ENCODE results near the gene DNAJC11.

Gene DNAJC11

DNA sequence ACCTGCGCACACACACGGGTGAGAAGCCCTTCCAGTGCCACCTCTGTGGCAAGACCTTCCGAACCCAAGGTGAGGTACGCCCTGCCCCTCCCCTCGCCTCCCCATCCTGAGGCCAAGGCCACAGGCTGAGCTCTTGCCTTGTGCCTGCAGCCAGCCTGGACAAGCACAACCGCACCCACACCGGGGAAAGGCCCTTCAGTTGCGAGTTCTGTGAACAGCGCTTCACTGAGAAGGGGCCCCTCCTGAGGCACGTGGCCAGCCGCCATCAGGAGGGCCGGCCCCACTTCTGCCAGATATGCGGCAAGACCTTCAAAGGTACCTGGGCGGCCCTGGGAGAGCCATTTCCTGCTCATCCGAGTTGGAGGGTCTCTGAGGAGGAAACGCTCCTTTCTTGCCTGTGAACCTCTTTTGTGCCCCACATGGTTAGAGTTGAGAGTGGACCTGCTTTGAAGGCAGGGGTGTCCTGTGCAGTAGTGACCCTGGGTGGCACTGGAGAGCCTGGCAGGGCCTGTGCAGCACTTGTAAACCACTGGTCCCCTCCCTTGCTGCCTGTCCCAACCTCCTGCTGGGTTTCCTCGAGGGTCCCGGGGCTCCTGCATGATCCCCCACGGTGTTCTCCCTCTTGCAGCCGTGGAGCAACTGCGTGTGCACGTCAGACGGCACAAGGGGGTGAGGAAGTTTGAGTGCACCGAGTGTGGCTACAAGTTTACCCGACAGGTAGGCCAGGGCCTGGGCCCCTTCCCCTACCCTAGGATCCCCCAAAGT lies 113.3 kb downstream of the DNAJC11 start:
- no peak for TF ChIP-seq ZFX (IDR thresholded peaks at IDR 0.05; ENCODE audit: borderline replicate concordance)
- TF ChIP-seq, protein P1, sequence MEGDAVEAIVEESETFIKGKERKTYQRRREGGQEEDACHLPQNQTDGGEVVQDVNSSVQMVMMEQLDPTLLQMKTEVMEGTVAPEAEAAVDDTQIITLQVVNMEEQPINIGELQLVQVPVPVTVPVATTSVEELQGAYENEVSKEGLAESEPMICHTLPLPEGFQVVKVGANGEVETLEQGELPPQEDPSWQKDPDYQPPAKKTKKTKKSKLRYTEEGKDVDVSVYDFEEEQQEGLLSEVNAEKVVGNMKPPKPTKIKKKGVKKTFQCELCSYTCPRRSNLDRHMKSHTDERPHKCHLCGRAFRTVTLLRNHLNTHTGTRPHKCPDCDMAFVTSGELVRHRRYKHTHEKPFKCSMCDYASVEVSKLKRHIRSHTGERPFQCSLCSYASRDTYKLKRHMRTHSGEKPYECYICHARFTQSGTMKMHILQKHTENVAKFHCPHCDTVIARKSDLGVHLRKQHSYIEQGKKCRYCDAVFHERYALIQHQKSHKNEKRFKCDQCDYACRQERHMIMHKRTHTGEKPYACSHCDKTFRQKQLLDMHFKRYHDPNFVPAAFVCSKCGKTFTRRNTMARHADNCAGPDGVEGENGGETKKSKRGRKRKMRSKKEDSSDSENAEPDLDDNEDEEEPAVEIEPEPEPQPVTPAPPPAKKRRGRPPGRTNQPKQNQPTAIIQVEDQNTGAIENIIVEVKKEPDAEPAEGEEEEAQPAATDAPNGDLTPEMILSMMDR (IDR thresholded peaks at IDR 0.05) = no peak
- H3K27ac ChIP-seq = no peak overlapping the region

DNA sequence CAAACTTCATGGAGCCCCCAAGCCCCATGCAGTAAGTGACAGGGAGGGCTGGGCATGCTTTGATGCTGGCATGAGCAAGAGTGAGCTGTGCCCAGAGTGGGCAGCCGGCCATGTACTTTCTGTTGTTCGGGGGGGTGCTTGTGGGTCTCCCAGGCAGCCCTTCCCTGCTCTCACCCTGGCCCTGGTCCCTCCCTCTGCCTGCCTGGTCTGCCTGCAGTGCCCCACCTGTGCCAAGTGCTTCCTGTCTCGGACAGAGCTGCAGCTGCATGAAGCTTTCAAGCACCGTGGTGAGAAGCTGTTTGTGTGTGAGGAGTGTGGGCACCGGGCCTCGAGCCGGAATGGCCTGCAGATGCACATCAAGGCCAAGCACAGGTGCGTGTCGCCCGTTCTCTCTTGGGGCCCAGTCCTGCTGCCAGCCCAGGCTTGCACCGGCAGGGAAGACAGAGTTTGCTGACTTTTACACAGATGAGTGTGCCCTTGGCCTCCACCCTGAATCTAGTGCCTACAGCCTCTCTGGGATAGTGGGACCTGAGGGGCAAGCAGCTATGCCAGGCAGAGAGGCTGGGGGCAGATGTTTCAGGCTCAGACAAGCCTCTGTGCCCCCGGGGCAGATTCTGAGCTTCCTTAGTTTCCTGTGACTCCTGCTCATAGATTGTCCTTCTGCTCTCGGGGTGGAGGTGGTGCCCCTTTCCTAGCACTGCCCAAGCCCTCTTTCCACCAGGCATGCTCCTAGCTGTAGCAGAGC lies 114.2 kb downstream of the DNAJC11 start:
- no peak overlapping the region for H3K27ac ChIP-seq
- TF ChIP-seq, protein P1 (IDR thresholded peaks at IDR 0.05) = no peak
- TF ChIP-seq ZFX (IDR thresholded peaks at IDR 0.05; ENCODE audit: borderline replicate concordance) = no peak

DNA sequence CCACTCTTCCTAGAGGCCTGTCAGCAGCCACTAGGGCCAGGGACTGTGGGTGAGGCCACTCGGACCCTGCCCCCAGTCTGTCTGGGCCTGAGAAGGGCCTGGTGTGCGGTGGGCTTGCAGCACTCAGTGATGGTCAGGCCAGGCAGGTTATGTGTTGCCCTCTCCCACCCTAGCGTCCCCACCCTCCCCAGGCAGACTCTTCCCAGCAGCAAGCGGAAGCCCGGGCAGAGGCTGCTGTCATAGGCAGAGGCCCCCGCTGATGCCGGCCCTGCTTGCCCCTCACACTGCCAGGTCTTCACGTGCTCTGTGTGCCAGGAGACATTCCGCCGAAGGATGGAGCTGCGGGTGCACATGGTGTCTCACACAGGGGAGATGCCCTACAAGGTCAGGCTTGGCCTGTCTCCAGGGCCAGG lies 115.2 kb downstream of the DNAJC11 start:
- TF ChIP-seq ZFX (IDR thresholded peaks at IDR 0.05; ENCODE audit: borderline replicate concordance) = no peak
- TF ChIP-seq, protein P1 (IDR thresholded peaks at IDR 0.05) = no peak
- no peak overlapping the region for H3K27ac ChIP-seq

DNA sequence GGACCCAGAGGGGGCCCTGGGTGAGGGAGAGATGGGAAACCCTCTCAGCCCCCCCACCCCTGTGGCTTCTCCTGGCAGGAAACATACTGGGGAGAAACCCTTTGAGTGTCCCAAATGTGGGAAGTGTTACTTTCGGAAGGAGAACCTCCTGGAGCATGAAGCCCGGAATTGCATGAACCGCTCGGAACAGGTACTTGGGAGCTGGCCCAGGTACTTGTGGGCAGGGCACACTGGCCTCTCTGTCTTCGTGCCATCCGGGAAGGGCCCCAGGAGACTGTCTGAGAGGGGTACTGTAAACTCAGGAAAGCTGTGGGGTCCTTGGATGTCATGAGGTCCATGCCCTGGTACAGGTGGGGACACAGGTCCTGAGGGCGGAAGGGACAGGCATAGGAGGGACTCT lies 115.8 kb downstream of the DNAJC11 start:
- TF ChIP-seq ZFX (IDR thresholded peaks at IDR 0.05; ENCODE audit: borderline replicate concordance) = no peak
- H3K27ac ChIP-seq = no peak overlapping the region

DNA sequence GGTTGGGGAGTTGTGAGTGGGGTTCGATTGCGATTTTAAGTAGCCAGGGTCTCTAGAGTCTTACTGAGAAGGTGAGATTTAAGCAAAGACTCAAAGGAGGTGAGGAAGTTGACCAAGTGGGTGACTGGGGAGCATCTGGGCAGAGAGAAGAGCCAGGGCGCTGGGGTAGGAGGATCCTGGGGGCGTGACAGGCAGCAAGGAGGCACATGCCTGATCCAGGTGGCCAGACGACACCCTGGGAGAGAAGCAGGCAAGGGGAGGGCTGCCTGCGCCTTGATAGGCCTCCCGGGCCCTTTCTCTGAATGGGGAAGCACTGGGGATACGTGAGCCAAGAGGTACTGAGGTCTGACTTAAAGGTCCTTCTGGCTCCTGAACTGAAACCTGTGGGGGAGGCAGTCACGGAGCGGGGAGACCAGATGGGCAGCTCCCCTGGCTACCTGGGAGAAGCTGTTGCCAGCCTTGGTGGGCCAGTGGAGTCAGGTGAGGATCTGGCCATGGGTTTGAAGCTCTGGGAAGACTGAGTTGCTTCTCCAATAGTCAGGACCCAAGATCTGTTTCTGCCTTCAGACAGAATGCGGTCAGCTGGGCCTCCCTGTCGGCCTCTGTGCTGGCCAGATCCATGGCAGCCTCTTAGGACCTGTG lies 116.4 kb downstream of the DNAJC11 start:
- no peak overlapping the region for H3K27ac ChIP-seq
- TF ChIP-seq ZFX (IDR thresholded peaks at IDR 0.05; ENCODE audit: borderline replicate concordance) = no peak
- TF ChIP-seq, protein P1 (IDR thresholded peaks at IDR 0.05) = no peak
